ENCODE data around the gene OVCA2. TPM values are rescaled to one million over a fixed set of nuclear protein-coding genes. Genes with fewer than 3 reads are reported as not detected.

OVCA2 gene
- total RNA-seq, 1 experiment from 2014 or later = 24.6 TPM

DNA sequence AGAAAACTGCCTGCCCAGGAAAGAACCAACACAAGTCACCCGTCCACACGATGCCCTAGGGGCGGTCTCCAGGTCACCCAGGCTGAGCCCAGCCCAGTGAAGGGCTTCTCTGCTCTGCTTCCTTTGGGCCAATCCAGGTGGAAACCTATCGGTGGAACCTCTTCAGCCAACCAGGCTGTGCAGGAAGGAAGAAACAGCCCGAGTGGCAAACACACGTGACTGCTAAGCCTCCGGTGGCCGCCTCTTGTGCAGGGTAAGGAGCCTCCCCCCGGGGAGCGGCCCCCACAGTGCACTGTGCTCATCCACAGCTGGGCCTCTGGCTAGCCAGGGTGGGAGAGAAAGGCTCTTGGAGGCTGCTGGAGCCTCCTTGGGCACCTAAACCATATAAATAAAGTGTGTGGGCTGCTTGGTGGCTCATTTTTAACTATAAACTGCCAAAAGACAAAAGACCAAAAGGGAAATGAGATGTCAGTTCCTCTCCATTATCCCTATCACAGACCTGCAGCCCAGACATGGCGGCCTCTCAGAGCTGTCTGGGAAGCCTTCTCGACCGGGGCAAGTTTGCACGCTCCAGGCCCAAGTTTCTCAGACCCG is 19.1 kb upstream of the OVCA2 start:
- H3K4me3 Mint-ChIP-seq = no peak overlapping the region
- H3K27me3 Mint-ChIP-seq (ENCODE audit: low read depth) = peaks cover 95% of the 10 kb centered on the region
- H3K23ac ChIP-seq (ENCODE audit: insufficient read length, low read depth, low read length) = no peak overlapping the region
- no peaks in the 10 kb centered on the region; a peak in 1 of 7 replicates for H3K36me3 Mint-ChIP-seq (ENCODE audit: insufficient read depth in 1 of 3, low read depth in 3 of 3)
- no peak overlapping the region for H3K56ac ChIP-seq (ENCODE audit: insufficient read length, low read depth, low read length)
- no peak overlapping the region for H2AFZ ChIP-seq (ENCODE audit: low read length)
- no peak overlapping the region for H3T11ph ChIP-seq (ENCODE audit: low read length)
- H3K27ac ChIP-seq (ENCODE audit: insufficient read length, low read depth, low read length) = no peak overlapping the region
- WGBS (ENCODE audit: extremely low coverage, insufficient read length, low lambda C conversion rate) = no CpG with 5 or more reads among the region's 15 CpGs
- H2BK120ac ChIP-seq (ENCODE audit: low read depth, low read length, poor library complexity, severe bottlenecking) = no peak overlapping the region
- no peak for DNase-seq
- H3K14ac ChIP-seq (ENCODE audit: insufficient read depth, low read length) = peak overlapping the region; percentile 16; the same call in 1 of the 2 replicates
- H2BK5ac ChIP-seq (ENCODE audit: insufficient read length, low read length) = no peak overlapping the region
- no peak overlapping the region for H3K9ac ChIP-seq (ENCODE audit: extremely low read depth, insufficient read length, low read length)
- H3K23me2 ChIP-seq (ENCODE audit: insufficient read length, low read depth, low read length, poor library complexity, severe bottlenecking) = peaks cover 20% of the 10 kb centered on the region
- H4K91ac ChIP-seq (ENCODE audit: insufficient read length, low read depth, low read length) = no peak overlapping the region
- no peaks in the 10 kb centered on the region for H3K79me2 ChIP-seq (ENCODE audit: insufficient read depth, low read length)
- peaks cover 5 to 6% of the 10 kb centered on the region in 2 experiments; a peak in 4 of 5 replicates for H3K9me3 Mint-ChIP-seq
- H3K27ac Mint-ChIP-seq = no peak overlapping the region
- no peaks in the 10 kb centered on the region for H4K20me1 ChIP-seq (ENCODE audit: control insufficient read depth, insufficient read depth, insufficient read length)
- TF ChIP-seq, protein P1, sequence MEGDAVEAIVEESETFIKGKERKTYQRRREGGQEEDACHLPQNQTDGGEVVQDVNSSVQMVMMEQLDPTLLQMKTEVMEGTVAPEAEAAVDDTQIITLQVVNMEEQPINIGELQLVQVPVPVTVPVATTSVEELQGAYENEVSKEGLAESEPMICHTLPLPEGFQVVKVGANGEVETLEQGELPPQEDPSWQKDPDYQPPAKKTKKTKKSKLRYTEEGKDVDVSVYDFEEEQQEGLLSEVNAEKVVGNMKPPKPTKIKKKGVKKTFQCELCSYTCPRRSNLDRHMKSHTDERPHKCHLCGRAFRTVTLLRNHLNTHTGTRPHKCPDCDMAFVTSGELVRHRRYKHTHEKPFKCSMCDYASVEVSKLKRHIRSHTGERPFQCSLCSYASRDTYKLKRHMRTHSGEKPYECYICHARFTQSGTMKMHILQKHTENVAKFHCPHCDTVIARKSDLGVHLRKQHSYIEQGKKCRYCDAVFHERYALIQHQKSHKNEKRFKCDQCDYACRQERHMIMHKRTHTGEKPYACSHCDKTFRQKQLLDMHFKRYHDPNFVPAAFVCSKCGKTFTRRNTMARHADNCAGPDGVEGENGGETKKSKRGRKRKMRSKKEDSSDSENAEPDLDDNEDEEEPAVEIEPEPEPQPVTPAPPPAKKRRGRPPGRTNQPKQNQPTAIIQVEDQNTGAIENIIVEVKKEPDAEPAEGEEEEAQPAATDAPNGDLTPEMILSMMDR (conservative IDR thresholded peaks at IDR 0.05) = no peak
- H3K4me2 ChIP-seq (ENCODE audit: insufficient read depth, insufficient read length, low read length) = no peak overlapping the region
- no peak overlapping the region for H2BK15ac ChIP-seq (ENCODE audit: low read depth, low read length)
- no peaks in the 10 kb centered on the region for H3K9me3 ChIP-seq (ENCODE audit: control insufficient read depth, low read depth, low read length)
- no peak overlapping the region for H2BK20ac ChIP-seq (ENCODE audit: low read depth, low read length, poor library complexity, severe bottlenecking)
- no peak overlapping the region for H3K18ac ChIP-seq (ENCODE audit: insufficient read length, low read depth, low read length)
- H3K4ac ChIP-seq (ENCODE audit: low read depth, low read length) = no peak overlapping the region
- peaks cover 54% of the 10 kb centered on the region for H3K27me3 ChIP-seq (ENCODE audit: insufficient read depth, low read length)
- no peak overlapping the region for H4K8ac ChIP-seq (replicated peaks; ENCODE audit: insufficient read length, low read depth, low read length)
- H2AK5ac ChIP-seq (ENCODE audit: insufficient read length, low read length) = no peak overlapping the region
- no peak overlapping the region for H4K5ac ChIP-seq (ENCODE audit: insufficient read length, low read depth, low read length)
- no peaks in the 10 kb centered on the region for H3K79me1 ChIP-seq (ENCODE audit: insufficient read depth, low read depth, low read length, poor library complexity, severe bottlenecking)
- H3K4me1 Mint-ChIP-seq = peaks cover 6 to 13% of the 10 kb centered on the region in 2 experiments
- H3K4me1 ChIP-seq (ENCODE audit: insufficient read depth, low read length) = no peaks in the 10 kb centered on the region
- H2BK12ac ChIP-seq (ENCODE audit: insufficient read length, low read depth, low read length) = no peak overlapping the region

All from H9 (cell line).